PFSK-1 (cell line): ENCODE results near the gene MFAP3.

Source experiments
- FOXP2 ChIP-seq: optimal IDR thresholded peaks from 2 replicates; pipeline ENCODE3; 2011; ENCODE audit warnings: borderline replicate concordance, control low read depth, inconsistent platforms; ENCODE audit not compliant: insufficient read depth; ENCODE audit errors: extremely low read length, extremely low read depth
- POLR2AphosphoS5 ChIP-seq: IDR thresholded peaks from 2 replicates; pipeline ENCODE4 v1.6.1; 2012; ENCODE audit warnings: low read depth, mild to moderate bottlenecking, control low read depth, low read length, moderate library complexity
- REST ChIP-seq, 2 experiments: IDR thresholded peaks; 2 replicates each; pipeline versions ENCODE4 v1.6.1 to v1.8.0; 2011 to 2012; ENCODE audit warnings: low read depth in 2 of 2, low read length in 2 of 2, control low read depth in 1 of 2, inconsistent platforms in 1 of 2, mild to moderate bottlenecking in 1 of 2, moderate library complexity in 1 of 2; ENCODE audit not compliant: insufficient read depth in 1 of 2
- SIN3A ChIP-seq: IDR thresholded peaks from 2 replicates; pipeline ENCODE4 v1.6.1; 2012; ENCODE audit warnings: mild to moderate bottlenecking, low read length, moderate library complexity, borderline replicate concordance; ENCODE audit not compliant: insufficient read depth
- TAF1 ChIP-seq: IDR thresholded peaks from 2 replicates; pipeline ENCODE4 v1.6.1; 2012; ENCODE audit warnings: low read length, control low read depth, borderline replicate concordance; ENCODE audit not compliant: insufficient read depth

MFAP3 gene

GRCh38 chr5:154095904-154096303 is 57.1 kb downstream of the MFAP3 start:
- TF ChIP-seq SIN3A (no peak), TAF1 (no peak), POLR2AphosphoS5 (no peak), REST (IDR thresholded peaks at IDR 0.05; ENCODE audit: insufficient read depth in 1 of 2, low read depth in 2 of 2, low read length in 2 of 2) (no peak), FOXP2 (no peak)

- no peak for TF ChIP-seq FOXP2
- no peak for TF ChIP-seq TAF1
- TF ChIP-seq REST (IDR thresholded peaks at IDR 0.05; ENCODE audit: insufficient read depth in 1 of 2, low read depth in 2 of 2, low read length in 2 of 2) = peak; percentile 79 to 95
- no peak for TF ChIP-seq POLR2AphosphoS5
- TF ChIP-seq SIN3A = no peak
Observed at GRCh38 chr5:154097031-154097430, 58.3 kb downstream of the MFAP3 start.

- no peak for TF ChIP-seq TAF1
Observed at GRCh38 chr5:154098465-154098864, 59.7 kb downstream of the MFAP3 start.

GRCh38 chr5:154101184-154101583 is 62.4 kb downstream of the MFAP3 start:
- TF ChIP-seq TAF1 = no peak

DNA sequence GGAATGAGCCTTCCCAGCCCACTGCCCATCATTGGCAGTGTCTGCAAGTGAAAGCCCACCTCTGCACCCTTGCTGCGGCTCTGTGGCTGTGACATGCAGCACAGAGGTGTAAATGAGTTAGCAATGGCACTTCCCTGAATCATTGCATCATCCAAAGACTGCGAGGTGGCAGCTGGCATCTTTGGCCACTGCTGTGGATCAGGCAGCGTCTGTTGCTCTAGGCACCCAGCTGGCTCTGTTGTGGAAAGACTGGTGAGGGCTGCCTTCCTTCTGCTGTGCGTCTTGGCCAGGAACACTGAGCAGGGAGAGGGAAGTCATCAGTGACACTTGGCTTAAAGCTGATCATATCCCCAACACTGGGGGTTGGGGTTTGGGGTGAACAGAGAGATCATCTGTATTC is 64.5 kb downstream of the MFAP3 start:
- TF ChIP-seq REST (IDR thresholded peaks at IDR 0.05; ENCODE audit: insufficient read depth in 1 of 2, low read depth in 2 of 2, low read length in 2 of 2) (no peak), TAF1 (no peak), FOXP2 (no peak), POLR2AphosphoS5 (no peak), SIN3A (no peak)
